Eye (tissue), 1 donor: ENCODE measurements around the gene WFDC8.

Source experiments
- DNase-seq: peaks from one replicate; pipeline ENCODE4 v3.0.0-alpha.2; 2015

WFDC8 gene

DNA sequence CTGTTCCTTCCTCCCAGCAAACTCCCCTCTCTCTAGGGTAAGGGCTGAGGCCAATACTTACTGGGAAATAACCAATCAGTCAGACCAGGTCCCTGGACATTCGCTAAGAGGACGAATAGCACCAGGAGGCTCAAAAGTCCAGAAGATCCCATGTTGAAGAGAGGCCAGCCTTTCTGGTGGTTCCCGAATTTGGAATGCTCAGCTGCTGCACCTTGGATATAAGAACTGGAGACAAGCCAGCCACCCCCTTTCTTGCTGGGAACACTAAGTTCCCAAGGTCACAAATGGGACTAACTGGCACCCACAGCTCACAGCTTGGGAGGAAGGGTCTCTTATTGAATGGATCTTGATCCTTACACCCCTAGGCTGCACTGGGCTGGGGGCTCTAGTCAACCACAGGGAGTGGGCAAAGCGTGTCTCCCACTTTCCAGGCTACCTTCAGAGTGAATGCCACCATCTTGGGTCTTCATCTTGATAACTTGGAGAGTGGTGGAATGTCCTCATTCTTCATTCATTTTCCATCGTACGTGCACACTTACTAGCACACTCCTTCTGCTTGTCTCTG is 31.8 kb downstream of the WFDC8 start, which contains the start of gene EPPIN:
TSS of gene EPPIN (minus strand) at position 196 of the 565 bp plus-strand sequence. CDS start at position 152, 44 bp downstream.
- DNase-seq, result no peak

DNA sequence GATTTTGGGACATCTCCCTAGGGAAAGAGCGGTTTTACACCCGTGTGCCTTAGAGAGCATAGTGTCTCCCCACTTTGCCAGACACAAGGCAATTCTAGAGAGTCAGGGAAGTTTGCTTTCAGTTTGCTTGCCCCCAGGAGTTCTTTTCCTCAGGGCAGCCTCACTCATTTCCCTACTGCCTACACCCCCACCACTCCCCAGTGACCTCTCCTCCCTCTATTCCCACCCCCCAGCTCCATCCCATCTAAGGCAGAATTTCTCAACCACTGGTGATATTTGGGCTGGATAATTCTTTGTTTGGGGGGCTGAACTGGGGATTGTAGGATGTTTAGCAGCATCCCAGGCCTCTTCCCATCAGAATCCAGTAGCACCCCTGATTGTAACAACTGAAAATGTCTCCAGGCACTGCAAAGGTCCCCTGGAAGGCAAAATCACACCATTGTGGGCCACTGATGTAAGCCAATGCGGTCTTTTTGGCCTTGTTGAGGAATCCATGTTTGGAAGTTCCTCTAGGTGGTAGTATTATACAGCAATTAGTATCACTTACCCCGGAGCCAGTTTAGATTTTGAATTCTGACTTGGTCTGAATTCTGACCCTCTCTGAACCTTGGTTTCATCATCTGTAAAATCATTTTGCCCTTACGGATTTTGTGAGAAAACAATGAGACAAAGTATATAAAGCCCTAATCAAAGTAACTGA is 33.2 kb downstream of the WFDC8 start:
- peak; percentile 43 for DNase-seq

DNA sequence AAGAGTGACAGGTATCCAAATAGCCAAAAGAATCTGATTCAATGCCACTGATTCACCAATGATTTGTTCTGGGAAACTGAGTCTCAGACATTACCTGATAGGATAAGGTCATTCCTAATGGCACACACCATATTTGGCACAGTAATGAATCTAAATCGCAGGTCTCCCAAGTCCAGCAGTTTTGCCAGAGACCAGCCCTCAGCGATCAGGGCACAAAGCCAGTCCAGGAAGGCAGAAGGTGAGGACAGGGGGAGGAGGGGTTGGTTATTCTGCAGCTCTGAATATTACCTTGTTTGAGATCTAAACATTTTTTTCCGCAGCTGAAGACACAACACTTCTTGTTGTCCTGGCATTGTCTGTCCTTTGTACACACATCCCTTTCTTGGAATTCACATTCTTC is 33.7 kb downstream of the WFDC8 start:
- no peak for DNase-seq

DNA sequence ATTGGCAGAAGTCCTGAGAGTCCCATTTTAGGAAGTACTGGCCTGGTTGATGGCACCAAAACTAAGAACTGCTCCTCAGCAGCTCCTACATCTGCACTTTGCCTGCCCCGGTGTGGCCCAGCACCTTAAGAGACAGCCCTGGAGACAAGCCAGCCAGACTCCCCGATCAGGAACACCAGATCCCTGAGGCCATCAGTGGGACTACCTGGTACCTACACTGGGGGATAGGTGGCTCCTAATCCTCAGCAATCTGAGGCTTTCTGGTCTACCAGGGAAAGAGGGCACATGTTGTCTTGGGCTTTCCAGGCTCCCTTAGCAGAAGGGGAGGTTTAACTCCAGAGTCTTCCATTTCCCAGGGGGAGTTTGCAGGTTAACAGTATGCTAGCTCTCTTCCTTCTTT is 39.7 kb downstream of the WFDC8 start, which contains the start of gene WFDC6:
TSS of gene WFDC6 (minus strand) at position 101 of the 400 bp plus-strand sequence. CDS start at position 26, 75 bp downstream.
- DNase-seq, result no peak

DNA sequence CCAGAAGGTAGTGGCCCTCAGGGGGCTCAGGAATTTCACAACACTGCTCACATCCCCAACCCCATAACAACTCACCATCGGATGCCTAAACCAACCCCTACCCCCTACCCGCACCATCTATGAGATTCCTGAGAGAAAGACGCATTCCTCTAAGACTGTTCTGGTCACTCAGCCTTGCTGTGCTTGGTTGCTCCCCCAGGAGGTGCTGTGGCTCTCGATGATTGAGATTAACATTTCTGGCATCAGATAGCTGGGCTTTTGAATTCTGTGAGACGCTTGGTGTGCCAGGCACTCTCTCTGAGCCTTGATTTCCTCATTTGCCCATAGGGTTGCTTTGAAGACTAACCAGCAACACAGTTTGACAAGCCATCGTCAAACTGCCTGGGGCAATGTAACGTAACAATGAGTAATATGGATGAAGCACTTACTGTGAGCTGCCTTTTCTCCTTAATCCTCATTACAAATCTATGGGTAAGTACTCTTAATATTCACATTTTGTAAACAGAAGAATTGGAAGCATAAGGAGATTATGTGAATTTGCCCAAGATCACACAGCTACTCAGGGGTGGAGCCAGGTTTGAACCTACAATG is 40.8 kb downstream of the WFDC8 start:
- no peak for DNase-seq

DNA sequence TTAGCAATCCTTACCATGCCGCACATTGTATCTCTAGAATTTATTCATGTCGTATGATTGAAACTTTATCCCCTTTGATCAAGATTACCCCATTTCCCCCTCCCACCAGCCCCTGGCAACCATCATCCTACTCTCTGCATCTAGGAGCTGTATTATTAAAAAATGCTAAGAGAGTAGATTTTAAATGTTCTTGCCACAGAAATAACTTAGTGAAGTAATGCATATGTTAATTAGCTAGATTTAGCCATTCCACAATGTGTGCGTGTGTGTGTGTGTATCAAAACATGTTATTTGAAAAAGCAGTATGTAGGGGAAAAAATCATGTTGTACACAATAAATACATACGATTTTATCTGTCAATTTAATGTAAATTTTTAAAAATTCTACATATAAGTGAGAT is 51.8 kb downstream of the WFDC8 start:
- no peak for DNase-seq

DNA sequence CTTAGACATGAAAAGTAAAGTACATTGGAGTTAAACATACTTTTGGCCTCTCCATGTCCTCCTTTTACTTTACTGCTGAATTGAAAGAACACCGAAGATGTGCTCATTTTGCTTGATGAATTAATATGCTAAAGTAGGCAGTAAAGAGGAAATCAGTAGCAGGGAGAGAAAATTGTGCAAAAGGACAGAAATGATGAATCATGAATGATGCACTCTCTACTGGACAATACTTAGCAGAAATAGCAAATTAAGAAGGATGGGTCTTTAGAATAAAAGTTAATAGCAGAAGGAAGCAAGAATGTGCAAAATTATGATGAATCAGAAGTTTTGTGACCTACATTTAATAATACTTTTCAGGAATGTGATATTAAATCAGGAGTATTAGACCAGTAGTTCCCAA is 55.3 kb downstream of the WFDC8 start:
- DNase-seq, result no peak

DNA sequence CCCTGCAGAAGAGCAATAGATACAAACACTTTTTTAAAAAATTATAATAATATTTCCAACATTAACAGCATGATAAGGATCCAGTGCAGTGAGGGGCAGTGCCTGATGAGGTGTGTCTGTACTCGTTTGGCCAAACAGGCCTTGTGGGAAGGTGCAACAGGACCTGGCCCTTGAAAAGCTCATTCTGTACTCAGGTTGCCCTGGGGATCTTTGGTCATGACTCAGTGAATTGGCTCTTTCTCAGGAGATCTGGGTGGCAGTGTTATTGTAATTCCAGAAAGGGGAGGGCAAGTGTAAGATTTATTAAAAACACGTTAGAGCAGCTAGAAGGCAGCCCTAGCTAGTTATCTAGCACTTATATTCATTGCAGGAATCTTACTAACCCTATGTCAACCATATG is 60.8 kb downstream of the WFDC8 start:
- DNase-seq, result no peak

DNA sequence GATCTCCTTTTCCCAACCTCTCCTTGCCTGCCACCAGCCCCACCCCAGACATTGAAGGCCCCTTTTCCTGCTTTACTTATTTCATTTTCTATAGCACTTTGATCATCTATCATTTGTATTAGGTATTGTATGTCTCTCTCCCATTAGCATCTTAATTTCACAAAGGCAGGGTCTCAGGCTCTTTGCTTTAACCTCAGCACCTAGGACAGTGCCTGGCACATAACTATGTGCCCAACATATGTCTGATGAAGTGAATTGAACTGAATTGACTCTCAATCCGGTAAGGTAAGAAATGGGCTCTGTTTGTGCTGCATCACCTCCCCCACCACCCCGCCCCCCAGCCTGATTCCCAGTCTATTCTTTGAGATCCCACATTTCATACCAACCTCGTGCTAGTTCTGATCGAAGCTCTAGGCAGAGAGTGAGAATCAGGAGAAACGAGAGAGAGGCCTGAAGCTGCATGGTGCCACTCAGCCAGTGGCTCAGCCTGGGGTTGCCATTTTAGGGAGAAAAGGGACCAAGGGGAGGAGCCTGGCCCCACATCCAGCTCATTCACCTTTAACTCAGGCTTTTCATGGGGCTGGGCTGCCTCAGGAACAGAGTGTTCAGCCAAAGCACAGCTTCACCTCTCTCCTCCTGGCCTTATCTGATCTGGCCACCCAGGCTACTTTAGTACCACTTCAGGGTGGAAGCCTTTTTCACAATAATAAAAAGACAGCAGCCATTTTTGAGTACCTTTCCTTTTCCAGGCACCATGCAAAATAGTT is 63.8 kb downstream of the WFDC8 start, which contains the start of gene SPINT3:
TSS of gene SPINT3 (minus strand) at position 476 of the 767 bp plus-strand sequence. CDS start at position 462, 14 bp downstream.
- DNase-seq, result no peak

DNA sequence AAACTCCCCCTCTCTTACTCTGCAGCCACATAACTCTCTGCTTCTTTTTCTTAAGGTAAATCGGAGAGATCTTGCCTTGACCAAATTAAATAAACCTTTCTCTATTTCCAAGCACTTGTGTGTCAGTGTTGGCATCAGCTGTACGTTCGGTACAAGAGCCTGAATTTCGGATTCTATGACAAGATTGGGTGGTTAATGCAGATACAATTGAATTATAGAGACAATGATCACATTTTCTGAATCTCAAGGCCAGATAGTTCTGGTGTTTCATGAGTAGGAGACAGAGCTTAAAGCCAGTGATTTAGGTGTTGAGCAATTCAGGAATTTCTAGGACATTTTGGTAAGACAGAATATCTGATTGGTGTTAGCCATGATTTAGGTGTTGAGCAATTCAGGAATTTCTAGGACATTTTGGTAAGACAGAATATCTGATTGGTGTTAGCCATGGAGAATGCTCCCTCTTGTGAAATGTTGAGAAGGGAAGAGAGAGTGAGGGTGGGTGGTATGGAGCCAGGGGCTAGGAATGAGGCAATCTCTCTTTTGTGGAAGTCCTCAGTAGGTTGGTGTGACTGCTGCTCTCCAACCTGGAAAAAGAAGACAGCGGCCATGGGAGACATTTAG is 68.7 kb downstream of the WFDC8 start:
- no peak for DNase-seq

DNA sequence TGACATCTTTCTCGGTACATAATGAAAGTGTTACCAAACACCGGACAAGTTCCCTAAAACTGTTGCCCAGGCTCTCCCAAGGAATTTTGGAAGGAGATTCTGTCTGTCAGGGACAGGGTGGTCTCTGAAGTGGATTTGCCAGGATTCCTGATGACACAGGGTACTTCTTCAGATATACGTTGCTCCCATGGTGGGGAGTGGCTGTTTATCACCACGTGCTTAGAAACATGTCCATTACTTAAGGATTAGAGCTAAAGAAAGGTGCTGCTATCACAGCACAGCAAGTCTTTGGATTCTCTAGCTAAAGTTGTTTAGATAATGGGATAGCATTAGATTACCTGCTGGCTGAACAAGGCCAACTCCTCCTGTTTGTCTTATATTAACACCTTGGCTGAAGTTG is 70.0 kb downstream of the WFDC8 start:
- no peak for DNase-seq

DNA sequence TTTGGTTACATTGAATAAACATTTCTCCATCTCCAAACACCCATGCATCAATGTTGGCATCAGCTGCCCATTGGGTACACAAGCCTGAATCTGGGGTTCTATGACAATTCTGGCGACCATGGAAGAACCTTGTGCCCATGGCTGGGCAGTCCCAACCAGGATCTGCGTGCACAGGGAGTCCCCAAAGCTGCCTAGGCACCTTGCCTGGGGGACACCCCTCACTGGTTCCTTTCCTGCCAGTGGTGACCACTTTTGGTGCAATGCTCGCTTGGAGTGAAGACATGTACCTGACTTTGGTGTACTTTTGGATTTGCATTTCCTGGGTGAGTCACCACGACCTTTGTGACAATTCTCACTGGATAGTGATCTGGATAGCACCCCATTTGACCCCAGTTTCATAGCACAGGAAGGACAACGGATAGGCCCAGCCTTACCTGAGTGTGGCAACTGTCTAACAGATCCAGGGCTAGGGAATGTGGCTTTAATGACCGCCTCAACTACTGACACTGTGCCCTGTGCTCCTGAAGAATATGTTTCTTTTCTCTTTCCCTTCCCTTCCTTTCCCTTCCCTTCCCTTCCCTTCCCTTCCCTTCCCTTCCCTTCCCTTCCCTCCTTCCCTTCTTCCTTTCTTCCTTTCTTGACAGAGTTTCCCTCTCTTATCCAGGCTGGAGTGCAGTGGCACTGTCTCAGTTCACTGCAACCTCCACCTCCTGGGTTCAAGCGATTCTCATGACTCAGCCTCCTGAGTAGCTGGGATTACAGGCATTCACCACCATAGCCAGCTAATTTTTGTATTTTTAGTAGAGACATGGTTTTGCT is 70.8 kb downstream of the WFDC8 start:
- DNase-seq, result no peak

DNA sequence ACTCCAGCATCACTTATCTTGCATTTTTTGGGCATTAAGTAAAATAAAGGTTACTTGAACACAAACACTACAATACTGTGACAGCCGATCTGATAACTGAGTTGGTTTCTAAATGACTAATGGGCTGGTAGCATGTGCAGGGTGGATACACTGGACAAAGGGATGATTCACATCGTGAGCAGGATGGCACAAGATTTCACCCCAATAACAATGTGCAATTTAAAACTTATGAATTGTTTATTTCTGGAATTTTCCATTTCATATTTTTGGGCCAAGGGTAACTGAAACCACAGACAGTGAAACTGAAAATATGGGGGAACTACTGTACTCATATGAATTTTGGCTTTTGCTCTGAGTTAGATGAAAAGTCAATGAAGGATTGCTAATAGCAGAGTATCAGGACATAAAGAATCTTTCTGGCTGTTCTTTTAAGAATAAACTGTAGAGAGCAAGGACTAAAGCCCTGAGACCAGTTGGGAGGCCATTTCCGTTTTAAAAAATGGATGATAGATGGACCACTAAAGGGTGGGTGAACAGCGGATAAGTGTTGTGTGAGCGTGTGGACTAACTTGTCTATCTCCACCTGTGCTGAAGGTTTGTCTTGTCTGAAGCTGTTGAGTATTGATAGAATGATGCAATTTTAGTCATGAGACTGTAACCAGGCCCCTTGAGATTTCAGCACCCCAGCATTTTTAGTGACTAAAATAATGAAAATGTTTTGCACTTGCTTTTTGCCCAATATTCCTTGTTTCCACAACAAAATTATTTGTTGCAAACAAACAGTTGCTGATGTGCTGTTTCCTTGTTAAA is 71.9 kb downstream of the WFDC8 start:
- no peak for DNase-seq

DNA sequence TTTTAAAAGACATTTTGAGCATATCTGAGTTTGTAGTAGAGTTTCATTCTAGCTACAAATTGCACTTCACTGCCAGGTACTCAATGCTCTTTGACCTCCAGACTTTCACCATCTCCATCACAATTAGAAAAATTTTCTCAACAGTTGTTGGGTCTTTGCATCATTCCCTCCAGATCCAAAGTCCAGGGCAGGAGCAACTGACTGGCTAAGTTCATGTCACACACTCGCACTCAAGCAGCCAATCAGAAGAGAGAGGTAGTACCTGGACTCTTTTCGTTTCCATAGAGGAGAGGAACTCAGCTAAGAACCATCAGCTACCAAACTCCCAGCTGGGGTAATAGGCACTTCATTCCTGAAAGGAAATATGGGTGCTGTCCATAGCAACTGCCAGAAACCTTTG is 72.7 kb downstream of the WFDC8 start:
- DNase-seq, result no peak

DNA sequence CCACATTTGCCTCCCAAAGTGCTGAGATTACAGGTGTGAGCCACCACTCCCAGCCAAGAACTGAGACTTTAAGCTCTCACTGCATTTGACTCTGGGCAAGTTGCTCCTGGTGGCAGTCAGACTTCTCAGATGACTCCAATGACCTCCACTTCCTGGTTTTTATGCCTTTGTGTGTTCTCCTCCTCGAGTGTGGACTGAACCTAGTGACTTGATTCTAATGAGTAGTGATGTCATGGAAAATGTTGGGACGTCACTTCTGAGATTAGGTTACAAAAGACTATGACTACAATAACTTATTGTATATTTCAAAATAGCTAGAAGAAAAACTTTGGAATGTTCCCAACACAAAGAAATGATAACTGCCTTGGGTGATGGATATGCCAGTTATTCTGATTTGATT is 75.7 kb downstream of the WFDC8 start:
- no peak for DNase-seq

DNA sequence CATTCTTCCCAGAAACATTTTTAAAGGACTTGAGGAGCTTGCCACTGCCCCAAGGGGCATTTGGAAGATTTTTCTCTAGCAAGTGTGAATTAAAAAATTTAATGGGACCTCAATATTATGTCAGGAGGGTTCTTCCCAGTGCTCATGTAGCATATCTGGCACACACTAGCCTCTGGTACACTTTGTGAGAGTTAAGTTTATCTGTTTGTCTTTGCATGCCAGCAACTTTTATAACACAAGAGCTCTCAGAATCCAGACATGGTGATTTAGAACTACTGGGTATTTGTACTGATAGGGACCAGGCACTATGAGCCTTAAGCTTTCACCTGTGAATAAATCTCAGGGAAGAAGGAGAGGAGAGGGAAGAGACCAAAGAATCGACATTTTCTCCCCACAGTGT is 76.5 kb downstream of the WFDC8 start:
- no peak for DNase-seq
